ENCODE measurements around the gene ITGBL1.

- TF ChIP-seq, protein P1, sequence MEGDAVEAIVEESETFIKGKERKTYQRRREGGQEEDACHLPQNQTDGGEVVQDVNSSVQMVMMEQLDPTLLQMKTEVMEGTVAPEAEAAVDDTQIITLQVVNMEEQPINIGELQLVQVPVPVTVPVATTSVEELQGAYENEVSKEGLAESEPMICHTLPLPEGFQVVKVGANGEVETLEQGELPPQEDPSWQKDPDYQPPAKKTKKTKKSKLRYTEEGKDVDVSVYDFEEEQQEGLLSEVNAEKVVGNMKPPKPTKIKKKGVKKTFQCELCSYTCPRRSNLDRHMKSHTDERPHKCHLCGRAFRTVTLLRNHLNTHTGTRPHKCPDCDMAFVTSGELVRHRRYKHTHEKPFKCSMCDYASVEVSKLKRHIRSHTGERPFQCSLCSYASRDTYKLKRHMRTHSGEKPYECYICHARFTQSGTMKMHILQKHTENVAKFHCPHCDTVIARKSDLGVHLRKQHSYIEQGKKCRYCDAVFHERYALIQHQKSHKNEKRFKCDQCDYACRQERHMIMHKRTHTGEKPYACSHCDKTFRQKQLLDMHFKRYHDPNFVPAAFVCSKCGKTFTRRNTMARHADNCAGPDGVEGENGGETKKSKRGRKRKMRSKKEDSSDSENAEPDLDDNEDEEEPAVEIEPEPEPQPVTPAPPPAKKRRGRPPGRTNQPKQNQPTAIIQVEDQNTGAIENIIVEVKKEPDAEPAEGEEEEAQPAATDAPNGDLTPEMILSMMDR (IDR thresholded peaks at IDR 0.05; ENCODE audit: low read length), result no peak
- TF ChIP-seq EZH2 (optimal IDR thresholded peaks at IDR 0.05; ENCODE audit: low read depth, low read length), result no peak
Observed at GRCh38 chr13:101746513-101746912, 294.0 kb downstream of the ITGBL1 start.

Measured in MM.1S (cell line).